ENCODE data around the gene LRRC75A.
"Not testable (repeated sequence)": the region's sequence is repeated elsewhere in the genome, so short reads cannot be mapped to it uniquely, and the experiment has no call there.

LRRC75A gene

GRCh38 chr17:16395887-16396286 lies 96.1 kb downstream of the LRRC75A start:
- DNase-seq = not testable (repeated sequence)

- not testable (repeated sequence) for DNase-seq
Measured at GRCh38 chr17:16392491-16392890, 99.5 kb downstream of the LRRC75A start.
